Uterus (tissue), 2 donors: ENCODE results near the gene MSANTD2.

Source experiments
- CTCF ChIP-seq, 4 experiments: fragments of 200-600 bp in 2 of 4; fragments of 450-650 bp in 2 of 4; sonication (generic) in 2 of 4; IDR thresholded peaks; one replicate each; pipeline ENCODE4 v1.5.1; 2016 to 2019; ENCODE audit warnings: antibody characterized with exemption in 4 of 4, mild to moderate bottlenecking in 2 of 4, moderate library complexity in 1 of 4
- POLR2A ChIP-seq, 2 donors: fragments of 450-650 bp; IDR thresholded peaks; one replicate each; pipeline ENCODE4 v1.6.1; 2016; ENCODE audit warnings: antibody characterized with exemption in 2 of 2, mild to moderate bottlenecking in 1 of 2, moderate library complexity in 1 of 2

DNA sequence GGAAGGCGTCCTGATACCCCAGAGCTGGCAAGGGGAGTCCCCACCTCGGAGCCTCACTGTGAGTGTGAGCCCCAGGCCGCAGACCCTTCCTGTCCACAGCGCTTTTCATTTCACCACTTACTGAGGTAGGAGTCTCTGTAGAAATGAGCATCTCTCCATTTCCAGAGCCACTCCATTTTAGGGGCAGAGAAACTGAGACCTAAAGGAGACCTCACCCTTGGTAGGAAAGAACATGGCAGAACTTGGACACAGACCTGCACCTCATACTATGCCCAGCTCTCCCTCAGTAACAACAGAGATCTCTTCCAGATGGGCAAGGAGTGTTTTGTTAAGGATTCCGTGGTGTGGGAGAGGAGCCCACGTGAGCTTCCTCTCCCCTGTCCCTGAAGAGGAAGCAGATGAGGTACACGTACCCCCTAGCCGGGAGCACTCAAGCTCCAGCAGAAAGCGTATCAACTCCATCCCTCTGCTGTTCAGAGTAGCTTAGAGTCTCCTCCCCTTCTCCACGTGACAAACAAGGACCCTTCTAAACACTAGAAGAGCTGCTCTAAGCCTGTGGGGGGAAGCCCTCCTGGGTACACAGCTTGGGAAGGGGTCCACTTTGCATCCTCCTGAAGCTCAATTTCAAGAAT lies 47.6 kb downstream of the MSANTD2 start:
- no peak for TF ChIP-seq CTCF (IDR thresholded peaks at IDR 0.05)
- no peak for TF ChIP-seq POLR2A (IDR thresholded peaks at IDR 0.05)
